Brain pericyte (primary cell): Measurements from ENCODE around the gene B9D1.

ENCODE experiments used
- DNase-seq: peaks from one replicate; pipeline ENCODE4 v3.0.0-alpha.2; 2012; ENCODE audit warnings: low read depth, low spot score

The B9D1 gene

DNA sequence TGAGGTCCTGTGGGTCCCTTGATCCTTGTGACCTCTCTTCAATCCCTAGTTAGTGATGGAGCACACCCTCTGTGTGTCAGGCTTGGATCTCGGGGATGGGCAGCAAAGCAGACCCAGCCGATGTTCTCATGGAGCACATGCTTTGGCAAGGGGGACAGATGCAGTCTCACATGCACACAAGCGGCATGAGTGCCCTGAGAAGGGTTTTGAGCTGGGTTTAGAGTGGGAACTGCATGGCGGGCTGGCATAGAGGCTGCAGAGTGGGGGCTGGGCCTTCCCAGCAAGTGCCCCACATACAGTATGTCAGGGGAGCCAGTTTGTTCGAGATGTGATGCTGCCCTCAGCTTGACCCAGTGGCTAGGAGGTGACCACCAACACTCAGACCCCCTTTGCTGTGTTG, 41.6 kb downstream of the B9D1 start:
- no peak for DNase-seq

DNA sequence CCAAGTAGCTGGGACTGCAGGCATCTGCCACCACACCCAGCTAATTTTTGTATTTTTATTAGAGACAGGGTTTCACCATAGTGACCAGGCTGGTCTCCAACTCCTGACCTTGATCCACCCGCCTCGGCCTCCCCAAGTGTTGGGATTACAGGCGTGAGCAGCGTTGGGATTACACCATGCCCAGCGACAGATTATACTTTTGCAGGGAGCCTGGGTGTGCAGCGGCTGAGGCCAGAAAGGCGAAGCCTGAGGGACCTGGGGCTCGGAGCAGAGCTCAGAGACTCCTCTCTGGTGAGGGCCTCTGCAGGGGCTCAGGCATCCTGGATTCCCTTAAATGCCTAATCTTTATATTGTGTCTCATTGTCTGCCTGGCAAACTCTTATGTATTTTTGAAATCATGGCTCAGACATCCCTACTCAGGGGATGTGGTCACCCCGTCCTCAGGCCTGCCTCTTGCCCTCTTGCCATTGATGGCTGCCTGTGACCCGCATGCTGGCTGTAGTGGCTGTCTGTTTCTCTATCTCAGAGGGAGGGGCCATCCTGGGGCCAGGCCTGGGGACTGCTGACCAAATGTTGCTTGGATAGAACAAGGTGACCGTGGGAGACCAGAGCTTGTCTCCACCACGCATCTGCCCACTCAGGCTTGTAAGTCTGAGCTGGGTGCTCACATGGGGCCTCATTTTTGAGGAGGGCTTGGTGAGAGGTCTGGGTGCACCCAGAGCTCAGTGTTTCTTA, 42.6 kb downstream of the B9D1 start:
- DNase-seq: no peak

DNA sequence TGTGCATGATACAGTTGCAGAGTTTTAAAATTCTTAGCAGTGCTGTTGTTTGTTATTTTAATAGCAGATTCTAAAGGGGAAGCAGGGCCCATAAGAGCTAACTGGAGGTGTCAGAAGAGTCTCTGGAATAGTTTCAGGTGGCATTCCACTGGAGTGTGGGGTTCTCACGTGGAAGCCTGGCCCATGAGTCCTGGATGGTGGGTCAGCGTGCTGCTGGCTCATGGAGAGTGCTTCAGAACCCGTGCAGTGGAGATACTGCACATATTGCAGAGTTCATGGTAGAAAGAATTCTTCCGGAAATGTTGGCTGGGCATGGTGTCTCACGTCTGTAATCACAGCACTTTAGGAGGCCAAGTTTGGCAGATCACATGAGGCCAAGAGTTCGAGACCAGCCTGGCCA, 43.9 kb downstream of the B9D1 start:
- no peak for DNase-seq

DNA sequence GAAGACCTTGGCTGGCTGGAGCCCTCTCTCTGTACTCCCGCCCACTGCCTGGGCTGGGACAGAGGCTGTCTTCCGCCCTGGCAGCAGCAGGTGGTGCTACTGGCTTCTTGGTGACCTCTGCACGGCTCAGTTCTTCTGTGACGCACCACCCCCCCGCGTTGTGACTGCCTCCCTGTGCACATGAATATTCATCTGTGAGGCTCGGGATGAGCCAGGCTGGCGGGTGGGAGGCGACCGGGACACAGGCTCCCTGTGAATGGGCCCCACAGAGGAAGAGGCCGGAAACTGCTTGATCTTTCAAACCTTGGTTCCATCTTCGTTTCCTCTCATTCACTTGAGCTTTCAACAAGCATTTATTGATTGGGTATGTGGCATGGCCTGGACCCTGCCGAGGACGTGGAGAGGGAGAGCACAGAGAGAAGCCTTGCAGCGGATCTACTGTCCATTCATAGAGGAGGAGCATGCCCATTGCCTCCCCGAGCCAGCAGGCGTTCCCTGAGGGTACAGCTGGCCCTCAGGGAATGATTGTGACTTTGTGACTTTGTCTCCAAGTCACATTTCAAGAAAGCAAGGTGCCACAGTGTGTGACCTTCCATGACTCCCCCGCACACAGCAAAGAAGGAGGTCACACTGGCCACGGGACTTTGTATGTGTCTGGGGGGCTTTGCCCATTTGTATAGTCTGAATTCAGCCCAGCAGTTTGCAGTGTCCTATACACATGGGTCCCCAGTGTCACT, 45.0 kb downstream of the B9D1 start:
- peak; percentile 75 for DNase-seq

DNA sequence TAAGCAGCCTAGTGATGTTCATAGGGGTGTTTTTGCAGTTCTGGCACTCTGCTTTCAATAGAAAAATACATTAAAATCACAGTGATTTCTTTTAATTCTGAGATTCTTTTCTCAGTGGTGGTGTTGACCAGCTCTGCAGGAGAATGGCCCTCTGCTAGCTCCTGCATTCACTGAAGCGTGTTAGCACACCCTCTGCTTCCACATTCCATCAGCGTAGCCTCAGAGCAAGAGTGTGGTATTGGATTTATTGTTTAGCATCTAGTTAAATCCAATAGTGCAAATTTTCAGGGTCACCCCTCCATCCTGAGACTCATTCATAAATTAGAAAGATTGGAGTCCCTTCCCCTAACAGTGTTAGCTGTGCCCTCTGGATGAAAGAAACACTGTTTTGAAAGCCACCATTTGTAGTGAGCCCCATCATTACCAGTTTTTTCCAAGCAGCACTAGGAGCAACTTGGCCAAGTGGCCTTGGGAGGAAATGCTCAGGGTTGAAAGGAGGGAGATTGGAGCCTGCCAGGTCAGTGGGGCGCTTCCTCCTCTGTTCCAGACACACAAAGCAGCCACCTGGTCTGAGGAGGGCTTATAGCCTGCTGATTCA, 45.7 kb downstream of the B9D1 start:
- DNase-seq: no peak

DNA sequence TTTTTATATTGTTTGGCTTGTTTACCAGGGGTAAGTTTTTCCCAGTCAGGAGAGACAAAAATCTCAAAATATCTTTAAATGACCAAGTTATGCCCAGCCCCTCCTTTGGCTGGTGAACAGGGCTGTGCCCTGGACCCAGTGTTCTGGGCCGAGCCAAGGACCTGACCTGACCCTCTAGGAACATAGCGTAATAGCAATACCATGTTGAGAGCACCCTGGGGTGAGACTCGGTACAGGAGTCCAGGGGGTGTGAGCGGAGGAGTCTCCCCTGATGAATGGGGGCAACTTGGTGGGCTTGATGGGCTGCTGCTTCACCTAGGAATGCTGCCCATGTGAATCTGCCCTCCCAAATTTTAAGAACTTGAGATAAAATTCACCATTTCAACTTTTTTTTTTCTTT, 47.4 kb downstream of the B9D1 start:
- no peak for DNase-seq

DNA sequence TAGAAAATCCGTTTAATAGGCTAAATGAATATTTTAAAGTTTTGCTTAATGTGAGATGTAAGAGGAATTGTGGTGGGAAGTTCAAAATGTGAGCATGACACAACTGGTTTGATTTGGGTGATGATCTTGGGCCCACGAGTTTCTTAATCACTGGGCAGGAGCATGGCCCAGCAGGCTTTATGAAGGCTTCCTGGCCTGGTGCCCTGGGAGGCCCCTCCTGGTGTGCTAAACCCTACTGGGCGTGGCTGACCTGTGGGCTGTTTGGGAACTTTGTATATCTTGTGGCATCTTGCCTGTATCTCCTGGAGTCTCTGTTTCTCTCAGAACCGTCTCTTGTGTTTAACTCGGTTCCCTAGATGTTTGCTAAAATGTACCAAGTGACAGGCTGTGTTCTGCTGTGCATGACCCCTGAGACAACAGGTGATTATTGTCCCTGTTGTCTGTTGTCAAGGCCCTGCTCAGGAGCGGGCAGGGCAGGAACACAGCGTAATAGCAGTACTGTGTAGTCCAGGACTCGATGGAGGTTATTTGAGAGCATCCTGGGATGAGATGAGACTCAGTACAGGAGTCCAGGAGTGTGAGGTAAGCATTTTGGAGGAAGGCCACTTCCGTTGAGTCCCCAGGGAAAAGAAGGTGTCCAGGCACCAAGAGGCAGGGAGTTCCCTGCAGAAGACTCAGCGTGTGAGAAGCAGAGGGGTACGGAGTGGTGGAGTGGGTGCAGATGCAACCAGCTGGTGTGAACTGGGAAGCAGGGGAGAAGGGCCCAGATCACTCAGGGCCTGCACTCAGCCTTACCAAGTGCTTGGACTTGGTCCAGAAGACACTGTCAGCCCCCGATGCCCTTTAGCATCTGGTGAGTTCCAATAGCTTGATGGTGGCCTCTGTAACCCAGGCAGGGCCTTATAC, 48.5 kb downstream of the B9D1 start:
- DNase-seq: no peak

DNA sequence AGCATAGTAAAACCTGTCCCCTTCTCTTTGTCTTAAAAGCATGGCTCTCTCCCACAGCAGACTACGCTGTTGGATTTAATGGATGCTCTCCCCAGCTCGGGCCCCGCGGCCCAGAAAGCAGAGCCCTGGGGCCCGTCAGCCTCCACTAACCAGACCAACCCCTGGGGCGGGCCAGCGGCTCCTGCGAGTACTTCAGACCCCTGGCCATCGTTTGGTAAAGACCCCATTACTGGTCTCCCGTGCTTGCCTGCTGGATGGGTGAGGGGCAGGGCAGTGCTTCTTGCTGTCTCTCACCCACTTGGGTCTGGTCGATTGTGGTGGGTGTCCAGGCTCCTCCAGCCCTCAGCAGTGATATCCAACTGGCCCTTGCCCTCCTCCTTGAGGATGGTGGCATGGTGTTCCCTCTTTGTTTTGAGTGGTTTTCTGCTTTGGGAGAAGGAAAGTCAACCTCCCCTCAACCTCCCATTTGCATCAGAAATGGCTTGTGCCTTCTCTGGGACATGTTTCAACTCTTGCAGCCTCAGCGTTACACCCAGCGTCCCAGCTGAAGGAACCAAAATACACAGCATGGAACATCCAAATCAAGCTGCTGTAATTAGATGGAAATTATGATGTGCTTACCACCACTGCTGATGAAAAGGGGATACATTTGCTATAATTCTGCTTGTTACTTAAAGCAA, 49.3 kb downstream of the B9D1 start:
- no peak for DNase-seq

DNA sequence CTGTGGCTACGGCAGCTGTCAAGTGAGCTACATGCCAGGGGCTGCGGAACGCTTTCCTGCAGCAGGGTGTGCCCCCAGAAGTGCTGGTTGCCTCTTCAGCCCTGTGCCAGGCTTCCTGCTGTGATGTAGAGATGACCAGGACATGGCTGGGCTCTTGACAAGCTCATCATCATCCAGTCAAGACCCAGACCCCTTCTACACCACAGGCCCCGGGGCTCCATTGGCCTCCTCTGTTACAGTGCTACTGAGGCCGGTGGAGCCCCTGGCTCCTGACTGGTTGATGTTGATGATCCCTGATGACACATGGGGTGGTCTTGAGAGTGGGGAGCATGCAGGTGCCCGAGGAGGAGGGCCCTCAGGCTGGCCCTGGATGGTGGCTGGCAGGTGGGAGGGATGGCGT, 50.1 kb downstream of the B9D1 start:
- no peak for DNase-seq

DNA sequence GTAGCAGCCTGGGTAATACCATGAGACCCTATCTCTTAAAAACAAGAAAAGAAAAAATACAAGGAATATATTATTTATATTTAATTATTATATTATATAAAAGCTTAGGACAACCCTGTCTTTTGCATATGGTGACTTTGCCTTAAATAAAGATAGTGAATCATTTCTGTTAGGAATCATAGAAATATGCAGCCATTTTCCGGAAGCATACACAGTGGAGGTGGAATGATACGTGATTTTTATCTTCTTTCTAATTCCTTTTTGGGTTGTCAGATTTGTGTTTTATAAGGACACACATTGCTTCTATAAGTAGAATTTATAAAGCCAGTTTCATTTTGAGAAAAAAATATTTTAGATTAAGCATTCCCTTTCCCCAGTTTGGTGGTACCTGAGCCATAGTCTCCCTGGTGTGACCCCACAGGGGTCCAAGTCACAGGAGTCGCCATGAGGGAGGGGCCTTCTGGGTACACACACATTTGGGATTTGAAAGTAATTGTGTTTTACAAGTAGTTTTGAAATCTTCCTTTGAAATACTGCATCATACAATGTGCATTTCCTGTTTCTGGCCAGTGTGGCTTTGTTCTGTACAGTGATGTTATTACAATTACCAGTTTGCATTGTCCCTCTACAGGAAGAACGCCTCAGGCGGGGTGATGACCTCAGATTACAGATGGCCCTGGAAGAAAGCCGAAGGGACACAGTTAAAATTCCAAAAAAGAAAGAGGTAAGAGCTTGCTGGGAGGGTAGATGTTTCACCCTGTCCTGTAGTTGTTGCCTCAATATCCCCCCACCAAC, 50.9 kb downstream of the B9D1 start:
- no peak for DNase-seq

DNA sequence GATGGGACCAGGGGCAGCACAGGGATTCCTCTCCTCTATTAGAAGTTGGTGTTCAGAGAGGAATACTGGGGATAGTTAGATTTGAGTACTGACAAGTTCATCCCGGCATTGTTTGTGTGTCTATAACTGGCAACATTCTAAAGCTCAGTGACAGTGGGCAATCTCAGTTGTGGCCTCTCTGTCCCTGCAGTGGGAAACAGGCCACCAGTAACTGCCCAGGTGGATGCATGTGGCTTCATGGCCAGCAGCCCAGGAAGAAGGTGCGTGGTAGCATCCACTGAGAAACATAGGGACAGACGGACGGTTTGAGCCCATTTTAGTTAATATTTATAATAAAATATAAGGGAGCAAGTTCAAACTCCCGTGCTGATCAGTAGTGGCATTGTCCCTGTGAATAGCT, 51.5 kb downstream of the B9D1 start:
- DNase-seq: no peak

DNA sequence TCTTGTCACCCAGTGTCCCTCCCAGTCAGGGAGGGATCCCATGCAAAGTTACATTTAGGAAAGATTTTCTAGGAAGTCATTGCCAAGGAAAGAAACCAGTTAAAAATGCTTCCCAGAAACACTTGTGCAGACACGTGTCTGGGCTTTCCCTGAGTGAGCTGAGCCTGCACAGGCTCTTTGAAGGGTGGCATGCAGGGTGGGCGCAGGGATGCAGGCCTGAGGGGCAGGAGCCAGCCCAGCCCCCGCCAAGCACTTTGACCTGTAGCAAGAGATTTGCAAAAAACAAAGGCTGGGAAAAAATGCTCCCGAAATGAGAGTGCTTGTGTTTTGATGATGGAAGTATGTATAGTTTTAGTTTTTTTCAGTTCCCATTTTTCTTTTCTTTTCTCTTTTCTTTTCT, 52.4 kb downstream of the B9D1 start:
- DNase-seq: no peak

DNA sequence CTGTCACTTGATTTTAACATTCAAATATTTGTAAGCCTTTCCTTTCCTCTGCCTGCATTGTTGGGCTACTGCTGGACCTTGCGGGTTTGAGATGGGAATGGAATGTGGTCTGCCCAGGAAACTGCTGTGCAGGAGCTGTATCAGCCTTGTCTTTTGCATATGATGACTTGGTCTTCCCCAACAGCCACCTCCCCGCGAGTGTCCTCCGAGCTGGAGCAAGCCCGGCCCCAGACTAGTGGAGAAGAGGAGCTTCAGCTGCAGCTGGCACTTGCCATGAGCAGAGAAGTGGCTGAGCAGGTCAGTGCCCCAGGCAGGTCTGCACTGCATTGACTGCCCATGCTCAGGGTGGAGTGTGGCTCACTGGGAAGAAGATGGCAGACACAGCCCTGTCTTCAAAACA, 52.8 kb downstream of the B9D1 start:
- DNase-seq: no peak

DNA sequence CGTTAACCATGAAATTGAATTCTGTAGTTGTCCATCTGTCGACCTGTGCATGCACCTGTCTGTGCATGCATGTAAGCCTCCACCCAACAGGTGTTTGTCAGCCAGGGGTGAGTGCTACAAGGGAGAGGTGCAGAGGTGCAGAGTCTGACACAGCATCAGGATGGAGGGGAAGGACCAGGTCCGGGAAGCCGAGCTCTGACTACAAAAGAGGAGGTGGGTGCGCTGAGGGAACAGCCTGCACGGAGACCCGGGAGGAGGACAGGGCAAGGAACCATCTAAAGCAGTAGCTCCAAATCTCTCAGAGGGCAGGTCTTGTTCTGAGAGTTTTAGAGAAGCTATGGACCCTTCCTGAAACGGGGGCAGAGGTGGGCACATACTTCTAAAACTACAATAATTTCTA, 54.1 kb downstream of the B9D1 start:
- DNase-seq: no peak

DNA sequence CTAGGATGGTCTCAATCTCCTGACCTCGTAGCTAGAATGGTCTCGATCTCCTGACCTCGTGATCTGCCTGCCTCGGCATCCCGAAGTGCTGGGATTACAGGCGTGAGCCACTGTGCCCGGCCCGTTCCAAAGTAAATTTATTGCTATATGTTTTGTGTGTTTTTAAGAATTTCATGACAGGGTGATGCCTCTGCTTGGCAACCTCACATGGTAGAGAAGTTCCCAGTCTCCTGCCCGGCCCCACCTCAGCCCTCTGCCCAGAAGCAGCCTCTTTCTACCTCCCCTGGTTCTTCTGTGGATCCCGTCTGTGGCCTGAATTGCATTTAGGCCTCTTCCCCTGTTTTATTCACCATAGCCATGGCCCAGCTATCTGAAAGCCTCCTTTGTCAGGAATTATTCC, 55.0 kb downstream of the B9D1 start:
- DNase-seq: no peak

DNA sequence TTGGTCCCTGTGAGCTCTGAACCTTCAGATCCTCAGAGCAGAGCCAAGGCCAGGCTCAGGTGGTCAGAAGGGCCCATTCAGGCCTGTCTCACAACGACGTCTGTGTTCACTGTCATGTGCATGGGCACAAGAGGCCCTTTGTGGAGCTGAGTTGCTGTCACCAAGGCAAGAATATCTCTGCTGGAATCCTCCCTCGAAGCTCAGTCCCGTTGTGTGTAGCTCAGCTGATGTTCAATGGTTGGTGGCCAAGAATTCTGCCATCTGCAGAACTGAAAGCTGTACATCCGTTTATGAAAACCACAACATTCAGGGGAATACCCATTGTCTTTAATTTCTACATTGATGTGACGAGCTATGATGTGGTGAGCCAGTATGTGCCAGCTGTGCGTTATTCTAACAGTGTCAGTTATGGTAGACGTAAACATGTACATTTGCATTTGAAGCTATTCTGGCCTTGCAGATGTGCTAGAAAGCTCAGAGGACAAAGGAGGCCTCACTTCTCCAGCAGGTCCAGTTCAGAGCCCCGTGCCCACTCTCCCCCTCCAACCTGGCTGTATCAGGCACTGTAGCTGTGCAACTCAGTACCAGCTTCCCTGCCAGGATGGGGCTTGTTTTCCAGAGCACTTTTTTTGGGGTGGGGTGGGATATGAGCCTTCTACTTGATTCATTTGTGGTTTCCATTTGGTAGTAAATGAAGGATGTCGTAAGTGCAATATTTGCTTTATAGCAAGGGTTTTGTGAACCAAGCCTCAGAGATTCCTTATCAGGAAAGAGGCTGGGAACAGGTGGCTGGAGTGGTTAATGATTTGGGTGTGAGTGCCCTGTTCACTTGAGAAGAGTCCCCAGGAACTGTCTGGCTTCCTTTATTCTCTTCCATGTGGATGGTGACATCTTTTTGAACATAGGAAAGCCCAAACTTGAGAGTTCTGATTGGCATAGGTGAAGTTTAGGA, 56.1 kb downstream of the B9D1 start:
- no peak for DNase-seq

DNA sequence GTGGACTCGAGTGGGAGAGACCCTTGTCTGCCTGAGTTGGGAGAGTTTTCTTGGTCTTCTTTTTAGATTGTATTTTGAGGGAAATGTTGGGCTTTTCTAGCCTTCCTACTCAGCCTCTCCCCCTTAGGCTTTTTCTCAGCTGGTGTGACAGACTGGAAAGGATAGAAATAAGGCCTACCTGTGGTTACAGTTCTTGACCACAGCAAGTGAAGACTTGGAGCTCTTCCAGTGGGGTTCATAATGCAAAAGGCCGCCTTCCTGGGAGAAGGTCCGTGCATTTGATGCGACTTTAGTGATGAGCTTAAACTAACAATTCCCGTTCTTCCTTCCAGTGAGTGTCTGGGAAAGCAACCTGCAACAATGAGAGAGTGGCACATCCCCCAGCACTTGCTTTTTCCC, 56.8 kb downstream of the B9D1 start:
- no peak for DNase-seq

DNA sequence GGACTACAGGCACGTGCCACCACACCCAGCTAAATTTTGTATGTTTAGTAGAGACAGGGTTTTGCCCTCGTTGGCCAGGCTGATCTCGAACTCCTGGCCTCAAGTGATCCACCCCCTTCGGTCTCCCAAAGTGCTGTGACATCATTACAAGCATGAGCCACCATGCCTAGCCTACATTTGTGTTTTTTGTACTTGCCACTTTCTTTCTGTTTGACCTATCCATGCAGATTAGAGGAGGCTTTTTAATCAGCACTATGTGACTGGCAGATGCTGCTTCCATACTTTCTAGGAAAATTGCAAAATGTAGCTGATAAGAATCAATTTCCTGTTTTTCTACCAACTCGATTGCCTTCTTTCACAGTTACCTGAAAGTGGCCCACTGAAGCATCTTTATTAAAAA, 57.3 kb downstream of the B9D1 start:
- DNase-seq: no peak

DNA sequence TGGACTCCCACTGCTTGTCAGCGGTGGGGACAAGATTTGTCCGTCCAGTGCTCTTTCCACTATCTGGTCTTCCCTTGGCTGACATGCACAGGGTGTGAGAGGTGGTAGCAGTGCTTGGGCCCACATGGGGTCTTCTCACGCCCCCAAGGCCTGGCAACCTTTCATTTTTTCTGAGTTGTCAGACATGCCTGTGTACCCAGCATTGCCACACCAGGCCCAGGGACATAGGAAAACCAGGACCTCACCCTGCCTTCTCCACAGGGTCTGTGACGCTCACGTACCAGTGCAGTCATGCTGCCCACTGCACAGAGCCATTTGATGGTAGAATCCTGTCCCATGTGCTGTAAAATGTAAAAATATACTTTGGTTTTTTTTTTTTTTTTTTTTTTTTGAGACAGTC, 57.8 kb downstream of the B9D1 start:
- DNase-seq: no peak

DNA sequence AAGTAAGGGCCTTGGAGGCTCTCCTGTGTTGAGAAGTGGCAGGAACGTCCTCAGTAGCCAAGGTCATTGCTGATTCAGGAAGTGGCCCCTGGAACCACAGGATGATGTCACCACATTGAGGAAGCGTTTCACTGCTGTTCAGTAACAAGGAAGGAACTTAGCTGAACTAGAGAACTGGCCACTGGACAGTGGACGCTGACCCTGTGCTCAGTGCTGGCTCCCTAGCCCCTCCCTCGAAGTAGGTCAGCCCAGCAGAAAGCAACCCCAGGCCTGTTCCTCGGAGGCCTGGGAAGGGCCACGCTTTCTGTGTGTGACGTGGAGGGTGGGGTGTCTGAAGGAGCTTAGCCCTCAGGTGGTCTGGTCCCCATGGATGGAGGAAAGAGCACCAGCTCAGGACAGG, 58.3 kb downstream of the B9D1 start:
- DNase-seq: no peak
